GM06990 (cell line): ENCODE results near the gene WFIKKN1.

Experiments
- DNase-seq: peaks from one replicate; pipeline ENCODE4 v3.0.0-alpha.2; 2011; ENCODE audit not compliant: insufficient read length; ENCODE audit errors: extremely low read depth
- H3K27me3 ChIP-seq: replicated peaks from 2 replicates; pipeline ENCODE4 v1.6.0; 2011; ENCODE audit warnings: low read length; ENCODE audit not compliant: control insufficient read depth, insufficient read depth
- H3K36me3 ChIP-seq: 2 replicates; pipeline ENCODE4 v1.5.1; 2011; ENCODE audit warnings: low read length; ENCODE audit not compliant: control insufficient read depth, insufficient read depth
- H3K4me3 ChIP-seq: replicated peaks from 2 replicates; pipeline ENCODE4 v1.5.1; 2011; ENCODE audit warnings: low read depth, mild to moderate bottlenecking, control low read depth, low read length
- TF ChIP-seq, protein P1 (sequence below): IDR thresholded peaks from 2 replicates; pipeline ENCODE4 v1.5.1; 2011; ENCODE audit warnings: low read length, control low read depth, mild to moderate bottlenecking, inconsistent platforms; ENCODE audit not compliant: insufficient read depth, poor library complexity, severe bottlenecking

Gene WFIKKN1

GRCh38 chr16:682493-683395, 52.0 kb downstream of the WFIKKN1 start:
- peaks cover 37% of the 10 kb centered on the region for H3K36me3 ChIP-seq
- H3K4me3 ChIP-seq: peak overlapping the region; percentile 77
- H3K27me3 ChIP-seq: no peaks in the 10 kb centered on the region
- DNase-seq: no peak
- TF ChIP-seq, protein P1, sequence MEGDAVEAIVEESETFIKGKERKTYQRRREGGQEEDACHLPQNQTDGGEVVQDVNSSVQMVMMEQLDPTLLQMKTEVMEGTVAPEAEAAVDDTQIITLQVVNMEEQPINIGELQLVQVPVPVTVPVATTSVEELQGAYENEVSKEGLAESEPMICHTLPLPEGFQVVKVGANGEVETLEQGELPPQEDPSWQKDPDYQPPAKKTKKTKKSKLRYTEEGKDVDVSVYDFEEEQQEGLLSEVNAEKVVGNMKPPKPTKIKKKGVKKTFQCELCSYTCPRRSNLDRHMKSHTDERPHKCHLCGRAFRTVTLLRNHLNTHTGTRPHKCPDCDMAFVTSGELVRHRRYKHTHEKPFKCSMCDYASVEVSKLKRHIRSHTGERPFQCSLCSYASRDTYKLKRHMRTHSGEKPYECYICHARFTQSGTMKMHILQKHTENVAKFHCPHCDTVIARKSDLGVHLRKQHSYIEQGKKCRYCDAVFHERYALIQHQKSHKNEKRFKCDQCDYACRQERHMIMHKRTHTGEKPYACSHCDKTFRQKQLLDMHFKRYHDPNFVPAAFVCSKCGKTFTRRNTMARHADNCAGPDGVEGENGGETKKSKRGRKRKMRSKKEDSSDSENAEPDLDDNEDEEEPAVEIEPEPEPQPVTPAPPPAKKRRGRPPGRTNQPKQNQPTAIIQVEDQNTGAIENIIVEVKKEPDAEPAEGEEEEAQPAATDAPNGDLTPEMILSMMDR: no peak

GRCh38 chr16:683396-684070, 52.7 kb downstream of the WFIKKN1 start:
- Histone ChIP-seq H3K36me3 (peaks cover 37% of the 10 kb centered on the region), H3K4me3 (peak overlapping the region; percentile 77), H3K27me3 (no peaks in the 10 kb centered on the region)
- no peak for DNase-seq
- TF ChIP-seq, protein P1: no peak
